ENCODE results near the gene IP6K1.

Gene IP6K1

DNA sequence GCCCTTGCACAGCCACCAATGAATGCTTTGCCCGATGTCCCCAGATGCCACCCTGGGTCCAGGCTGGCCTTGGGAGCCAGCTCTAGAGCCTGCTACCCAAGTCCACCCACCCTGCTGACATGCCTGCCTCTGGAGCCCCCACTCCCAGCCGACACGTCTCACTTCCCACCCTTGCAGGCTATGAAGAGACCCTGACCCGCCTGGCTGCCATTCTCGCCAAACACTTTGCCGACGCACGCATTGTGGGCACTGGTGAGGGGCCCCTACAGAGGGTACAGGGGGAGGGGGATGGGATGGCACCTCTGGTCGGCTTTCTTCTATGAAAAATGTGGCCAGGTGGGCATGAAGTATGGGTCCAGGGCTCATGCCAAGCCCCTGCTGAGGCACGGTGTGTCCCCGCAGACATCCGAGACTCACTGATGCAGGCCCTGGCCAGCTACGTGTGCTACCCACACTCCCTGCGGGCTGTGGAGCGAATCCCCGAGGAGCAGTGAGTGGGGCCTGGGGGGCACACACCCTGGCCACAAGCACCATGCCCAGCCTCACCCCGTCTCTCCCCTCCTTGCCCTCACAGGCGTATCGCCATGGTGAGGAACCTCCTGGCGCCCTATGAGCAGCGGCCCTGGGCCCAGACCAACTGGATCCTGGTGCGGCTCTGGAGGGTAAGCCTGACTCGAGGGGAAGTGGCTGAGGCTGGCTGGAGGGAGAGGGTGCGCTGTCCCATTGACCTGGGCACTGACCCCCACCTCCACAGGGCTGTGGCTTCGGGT is 72.8 kb downstream of the IP6K1 start:
- no peak for DNase-seq (ENCODE audit: low read depth)
- TF ChIP-seq CTCF (conservative IDR thresholded peaks at IDR 0.05; ENCODE audit: low read depth, low read length), result no peak
- H3K4me3 ChIP-seq (ENCODE audit: low read length), result no peak overlapping the region

- no peak for TF ChIP-seq CTCF (conservative IDR thresholded peaks at IDR 0.05; ENCODE audit: low read depth, low read length)
- H3K4me3 ChIP-seq (ENCODE audit: low read length), result no peak overlapping the region
- DNase-seq (ENCODE audit: low read depth), result no peak
Observed at GRCh38 chr3:49712631-49713317, 73.6 kb downstream of the IP6K1 start.

DNA sequence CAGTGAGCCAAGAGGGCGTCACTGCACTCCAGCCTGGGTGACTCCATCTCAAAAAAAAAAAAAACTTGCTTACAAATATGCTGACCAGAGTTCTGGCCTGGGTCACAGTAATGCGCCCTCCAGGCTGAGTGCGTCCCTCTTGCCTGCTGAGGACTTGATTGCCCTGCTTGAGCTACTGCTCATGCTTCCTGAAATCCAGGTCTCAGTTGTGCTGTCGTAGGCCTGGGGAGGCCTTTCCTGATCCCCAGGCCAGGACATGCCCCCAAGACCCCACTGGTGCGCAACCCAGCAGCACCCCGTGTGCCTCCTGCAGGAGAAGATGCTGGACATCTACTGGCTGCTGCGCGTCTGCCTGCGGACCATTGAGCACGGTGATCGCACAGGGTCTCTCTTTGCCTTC is 74.2 kb downstream of the IP6K1 start:
- H3K4me3 ChIP-seq (ENCODE audit: low read length), result no peak overlapping the region
- no peak for TF ChIP-seq CTCF (conservative IDR thresholded peaks at IDR 0.05; ENCODE audit: low read depth, low read length)
- no peak for DNase-seq (ENCODE audit: low read depth)

GRCh38 chr3:49711489-49711888 is 74.9 kb downstream of the IP6K1 start:
- H3K4me3 ChIP-seq (ENCODE audit: low read length), result no peak overlapping the region

DNA sequence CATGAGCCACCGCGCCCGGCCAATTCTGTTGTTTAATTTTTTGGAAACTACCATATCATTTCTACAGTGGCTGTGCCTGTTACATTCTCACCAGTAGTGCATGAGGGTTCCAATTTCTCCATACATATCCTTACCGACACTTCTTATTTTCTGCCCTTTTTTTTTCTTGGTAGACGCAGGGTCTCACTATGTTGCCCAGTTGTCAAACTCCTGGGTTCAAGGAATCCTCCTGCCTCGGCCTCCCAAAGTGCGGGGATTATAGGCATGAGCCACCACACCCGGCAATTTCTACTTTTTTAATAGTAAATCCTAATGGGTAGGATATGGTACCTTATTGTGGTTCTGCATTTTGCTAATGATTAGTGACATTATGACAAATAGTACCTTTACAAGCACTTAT is 76.5 kb downstream of the IP6K1 start:
- H3K4me3 ChIP-seq (ENCODE audit: low read length), result no peak overlapping the region
- DNase-seq (ENCODE audit: low read depth), result no peak
- no peak for TF ChIP-seq CTCF (conservative IDR thresholded peaks at IDR 0.05; ENCODE audit: low read depth, low read length)

More at GRCh38 chr3:49711489-49711888, 74.9 kb downstream of the IP6K1 start:
- no peak for DNase-seq (ENCODE audit: low read depth)
- no peak for TF ChIP-seq CTCF (conservative IDR thresholded peaks at IDR 0.05; ENCODE audit: low read depth, low read length)

- no peak for DNase-seq (ENCODE audit: low read depth)
- no peak for TF ChIP-seq CTCF (conservative IDR thresholded peaks at IDR 0.05; ENCODE audit: low read depth, low read length)
- no peak overlapping the region for H3K4me3 ChIP-seq (ENCODE audit: low read length)
Observed at GRCh38 chr3:49707113-49707480, 79.2 kb downstream of the IP6K1 start.
